Pancreas (tissue), 10 donors: ENCODE results near the gene PDLIM5. TPM values are rescaled to one million over a fixed set of nuclear protein-coding genes. Genes with fewer than 3 reads are reported as not detected.

ENCODE experiments used
- ATAC-seq, 4 donors: fragments of 200-7000 bp; cut with Tn5 transposase; one replicate each; pipeline versions ENCODE4 v1.8.0 to v1.9.1; 2020; ENCODE audit warnings: mild to moderate bottlenecking in 4 of 4, moderate library complexity in 4 of 4
- DNase-seq, 6 donors: peaks; one replicate each; pipeline ENCODE4 v3.0.0-alpha.2; 2020
- FAIRE-seq: peaks from 2 replicates; lab custom pipeline; 2012; peaks lifted over from hg19 to GRCh38; lab: Jason Lieb, UNC
- H3K27ac ChIP-seq, 4 donors: fragments of 200-600 bp; sonication (generic); 1 replicate in 3 of 4; 2 replicates in 1 of 4; pipeline versions ENCODE4 v1.5.0 to v1.8.0; 2020
- H3K27me3 ChIP-seq, 4 donors: fragments of 200-600 bp; one replicate each; pipeline ENCODE4 v1.8.0; 2021
- H3K36me3 ChIP-seq, 3 donors: fragments of 200-600 bp; sonication (generic) in 1 of 3; one replicate each; pipeline versions ENCODE4 v1.5.0 to v1.8.0; 2020 to 2021
- H3K4me1 ChIP-seq, 3 donors: fragments of 200-600 bp; one replicate each; pipeline ENCODE4 v1.8.0; 2021
- H3K4me3 ChIP-seq, 4 donors: fragments of 200-600 bp; sonication (generic) in 2 of 4; one replicate each; pipeline versions ENCODE4 v1.5.0 to v1.8.0; 2020 to 2021
- H3K9me3 ChIP-seq, 4 donors: fragments of 200-600 bp; one replicate each; pipeline ENCODE4 v1.8.0; 2021
- WGBS, 2 donors: extraction: QIAGEN DNeasy Blood & Tissue Kit; methylation state at CpG; one replicate each; pipeline ENCODE4 v1.1.7; 2013; 5-methylcytosine and 5-hydroxymethylcytosine counted together
- intact Hi-C, 3 donors: fragments of 100-400 bp; cut with DNase I; formaldehyde crosslinking; loops; one replicate each; pipeline versions ENCODE4 v1.11.1 to v1.14.2; 2022
- polyA plus RNA-seq, 2 donors: library from polyadenylated mRNA; stranded (reverse); fragments of 200-250 nt; gene quantifications; one replicate each; pipeline ENCODE4 v1.2.3, GENCODE V29; 2013
- total RNA-seq, 6 donors: library from RNA; stranded (reverse); fragmentation: NEBNext Ultra II Directional in 4 of 6; extraction: Animal tissue kit (Norgen Biotek cat#: 25700) in 4 of 6; gene quantifications; one replicate each; pipeline versions ENCODE4 v1.2.1 to v1.2.4, GENCODE V29; 2021 to 2023
- TF ChIP-seq, protein P1 (sequence below), 4 donors: fragments of 200-600 bp; sonication (generic) in 3 of 4; IDR thresholded peaks; one replicate each; pipeline versions ENCODE4 v1.5.0 to v1.8.0; 2021; ENCODE audit warnings: antibody characterized with exemption in 4 of 4
- donor health status: healthy with polysubstance abuse.
- donor health status: DM: no; HTN: no; CAD: no; lungs with moderate emphysema.
- donor health status: DM: no; HTN: no; CAD: no.
- donor health status: control.
- donor health status: control.
- donor health status: Bipolar disorder and iron deficiency.
- donor health status: DM: yes; HTN: yes; CAD: no.
- donor health status: DM: no; HTN: no; CAD: no.
- donor health status: DM: no; HTN: no; CAD: no.
- donor health status: DM: yes; HTN: yes; CAD: no.

PDLIM5 gene
- total and polyA plus RNA-seq, 8 donors: 13.2 to 99.0 (median 49.8) TPM

DNA sequence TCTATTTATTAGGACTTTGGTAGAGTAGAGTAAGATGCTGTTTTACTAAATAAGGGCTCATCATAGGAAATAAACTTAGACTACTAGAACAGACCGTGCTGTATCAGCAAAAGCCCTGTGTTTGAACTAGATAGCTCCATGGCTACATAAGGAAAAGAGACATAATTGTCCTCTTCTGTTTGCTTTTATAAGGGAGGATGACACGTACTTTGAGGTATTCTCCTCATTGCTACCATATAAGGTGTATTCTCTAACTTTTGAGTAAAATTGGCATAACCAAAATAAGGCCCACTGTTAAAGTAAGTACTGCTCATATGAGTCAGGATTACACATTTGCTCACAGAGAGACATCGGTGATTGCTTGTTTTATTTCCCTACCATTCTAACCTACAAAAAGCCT, 64.3 kb downstream of the PDLIM5 start:
- no peak overlapping the region for H3K4me3 ChIP-seq
- WGBS, 2 donors: 62 to 70% methylated on average over 3 of the region's 3 CpGs
- FAIRE-seq (no peak), ATAC-seq (peak in 3 of 4 donors; percentile 46 to 59 (median 51)), DNase-seq (no peak)
- TF ChIP-seq, protein P1, sequence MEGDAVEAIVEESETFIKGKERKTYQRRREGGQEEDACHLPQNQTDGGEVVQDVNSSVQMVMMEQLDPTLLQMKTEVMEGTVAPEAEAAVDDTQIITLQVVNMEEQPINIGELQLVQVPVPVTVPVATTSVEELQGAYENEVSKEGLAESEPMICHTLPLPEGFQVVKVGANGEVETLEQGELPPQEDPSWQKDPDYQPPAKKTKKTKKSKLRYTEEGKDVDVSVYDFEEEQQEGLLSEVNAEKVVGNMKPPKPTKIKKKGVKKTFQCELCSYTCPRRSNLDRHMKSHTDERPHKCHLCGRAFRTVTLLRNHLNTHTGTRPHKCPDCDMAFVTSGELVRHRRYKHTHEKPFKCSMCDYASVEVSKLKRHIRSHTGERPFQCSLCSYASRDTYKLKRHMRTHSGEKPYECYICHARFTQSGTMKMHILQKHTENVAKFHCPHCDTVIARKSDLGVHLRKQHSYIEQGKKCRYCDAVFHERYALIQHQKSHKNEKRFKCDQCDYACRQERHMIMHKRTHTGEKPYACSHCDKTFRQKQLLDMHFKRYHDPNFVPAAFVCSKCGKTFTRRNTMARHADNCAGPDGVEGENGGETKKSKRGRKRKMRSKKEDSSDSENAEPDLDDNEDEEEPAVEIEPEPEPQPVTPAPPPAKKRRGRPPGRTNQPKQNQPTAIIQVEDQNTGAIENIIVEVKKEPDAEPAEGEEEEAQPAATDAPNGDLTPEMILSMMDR (IDR thresholded peaks at IDR 0.05): no peak
- no peak overlapping the region for H3K27ac ChIP-seq
- H3K9me3 ChIP-seq: no peaks in the 10 kb centered on the region
- H3K4me1 ChIP-seq: peaks cover 8 to 35% (median 24%) of the 10 kb centered on the region in 3 donors
- no peaks in the 10 kb centered on the region for H3K36me3 ChIP-seq
- no peaks in the 10 kb centered on the region for H3K27me3 ChIP-seq
- intact Hi-C loops: no loop called here

DNA sequence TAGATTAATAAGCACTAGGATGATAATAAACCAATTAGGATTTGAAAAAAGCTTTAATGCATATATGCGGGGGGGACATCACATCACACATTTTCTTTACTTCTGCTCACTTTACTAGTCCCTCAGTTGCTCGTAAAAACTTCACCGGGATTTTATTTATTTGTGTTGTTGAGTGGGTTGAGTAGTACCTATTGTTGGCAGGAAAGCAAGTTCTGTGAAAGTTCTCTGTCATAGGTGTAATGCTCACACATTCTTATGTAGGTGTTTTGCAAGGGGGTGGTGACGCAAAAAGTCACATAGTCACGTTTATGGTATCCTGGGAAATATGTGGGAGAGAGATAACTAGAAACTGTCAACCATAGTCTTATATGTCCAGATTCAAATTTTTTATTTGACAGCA, 65.3 kb downstream of the PDLIM5 start:
- TF ChIP-seq, protein P1 (IDR thresholded peaks at IDR 0.05): no peak
- Histone ChIP-seq H3K4me1 (peaks cover 12 to 41% (median 30%) of the 10 kb centered on the region in 3 donors), H3K4me3 (no peak overlapping the region), H3K27ac (no peak overlapping the region), H3K36me3 (no peaks in the 10 kb centered on the region), H3K27me3 (no peaks in the 10 kb centered on the region), H3K9me3 (no peaks in the 10 kb centered on the region)
- DNase-seq (no peak), ATAC-seq (no peak), FAIRE-seq (no peak)
- intact Hi-C loops: no loop called here
- 85 to 88% methylated on average over 5 of the region's 5 CpGs for whole genome bisulfite sequencing, 2 donors

DNA sequence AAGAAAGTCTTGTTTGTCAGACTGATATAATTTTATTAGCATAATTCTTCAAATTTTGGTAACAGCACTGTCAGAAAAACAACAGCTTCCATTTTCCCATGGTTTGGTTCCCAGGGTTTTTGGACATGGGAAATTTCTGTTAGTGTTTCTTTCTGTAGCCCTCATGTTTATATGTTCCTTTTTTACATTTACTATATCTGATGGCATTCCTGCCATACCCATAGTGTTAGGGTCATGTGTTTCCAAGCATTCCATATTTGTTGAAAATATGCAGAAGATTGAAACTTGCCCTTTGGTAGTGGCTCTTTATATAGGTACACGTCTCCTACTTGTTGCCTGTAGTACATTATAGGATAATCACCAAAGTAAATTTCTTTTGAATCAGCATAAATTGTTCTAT, 65.8 kb downstream of the PDLIM5 start:
- Histone ChIP-seq H3K9me3 (no peaks in the 10 kb centered on the region), H3K4me3 (no peak overlapping the region), H3K36me3 (no peaks in the 10 kb centered on the region), H3K4me1 (peaks cover 14 to 45% (median 32%) of the 10 kb centered on the region in 3 donors), H3K27me3 (no peaks in the 10 kb centered on the region), H3K27ac (no peak overlapping the region)
- no peak for DNase-seq
- intact Hi-C loops: no loop called here
- TF ChIP-seq, protein P1 (IDR thresholded peaks at IDR 0.05): no peak
- 84 to 86% methylated on average over 1 of the region's 1 CpG for WGBS, 2 donors
- FAIRE-seq: no peak
- no peak for ATAC-seq

DNA sequence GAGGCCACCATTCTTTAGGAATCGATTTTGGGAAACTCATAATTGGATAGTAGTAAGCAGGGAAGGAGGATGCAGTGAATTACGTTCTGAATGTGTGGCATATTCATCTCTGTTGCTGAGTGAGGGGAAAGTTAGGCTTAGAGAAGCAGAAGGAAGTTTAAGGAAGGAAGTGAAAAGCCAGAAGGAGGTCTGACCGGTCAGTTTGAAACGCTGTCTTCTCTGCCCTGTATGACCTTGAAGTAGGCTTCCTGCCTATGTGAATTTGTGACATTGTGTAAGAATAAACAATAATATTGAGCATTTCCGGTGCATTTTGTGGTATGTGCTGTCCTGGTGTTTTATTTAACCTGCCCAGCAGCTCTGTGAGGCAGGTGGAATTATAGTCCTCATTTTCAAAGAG, 67.3 kb downstream of the PDLIM5 start:
- Histone ChIP-seq H3K36me3 (no peaks in the 10 kb centered on the region), H3K4me3 (no peak overlapping the region), H3K27ac (no peak overlapping the region), H3K4me1 (peaks cover 14 to 52% (median 32%) of the 10 kb centered on the region in 3 donors), H3K9me3 (no peaks in the 10 kb centered on the region), H3K27me3 (no peaks in the 10 kb centered on the region)
- TF ChIP-seq, protein P1 (IDR thresholded peaks at IDR 0.05): no peak
- FAIRE-seq: no peak
- intact Hi-C loops: no loop called here
- no peak for DNase-seq
- WGBS, 2 donors: 42 to 45% methylated on average over 5 of the region's 5 CpGs
- peak in 1 of 4 donors; percentile 14 for ATAC-seq

DNA sequence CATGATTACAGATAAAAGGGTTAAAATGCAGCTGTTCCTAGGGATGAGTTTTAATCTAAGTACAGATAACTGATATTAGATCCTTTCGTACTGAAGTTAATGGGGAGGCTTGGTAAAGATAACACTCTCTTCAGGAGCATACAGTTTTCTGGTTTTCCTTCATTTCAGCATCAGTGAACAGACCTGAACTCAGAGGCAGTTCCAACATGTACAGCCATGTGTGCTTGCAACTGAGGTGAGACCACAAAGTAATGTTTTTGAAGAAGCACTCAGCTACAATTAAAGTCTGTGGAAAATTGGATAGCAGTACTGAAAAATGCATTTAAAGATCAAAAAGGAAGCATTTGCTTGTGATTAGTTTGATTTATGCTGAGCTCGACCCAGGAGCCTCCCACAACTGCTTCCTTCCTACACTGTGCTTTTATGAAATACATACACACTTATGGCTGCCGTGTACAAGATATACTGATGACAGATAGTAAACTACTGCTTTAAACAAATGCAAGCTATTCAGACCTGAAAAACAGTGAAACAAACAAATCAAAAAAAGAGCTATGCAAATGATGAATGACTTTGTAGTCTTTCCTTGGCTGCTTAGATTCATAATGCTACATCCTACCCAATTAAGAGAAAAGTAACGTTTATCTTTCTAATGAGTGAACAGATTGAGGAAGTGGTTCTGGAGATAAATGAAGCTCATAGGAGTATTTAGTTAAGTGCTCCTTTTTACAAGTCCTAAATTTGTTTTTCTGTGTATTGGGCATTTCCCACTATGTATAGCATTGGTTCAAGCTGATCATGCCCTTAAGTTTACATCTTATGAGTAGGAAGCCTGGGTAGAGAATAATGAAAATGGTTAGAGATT, 68.4 kb downstream of the PDLIM5 start:
- WGBS, 2 donors: 54 to 59% methylated on average over 4 of the region's 4 CpGs

More for the DNA sequence above, 68.4 kb downstream of the PDLIM5 start:
- TF ChIP-seq, protein P1 (IDR thresholded peaks at IDR 0.05): no peak
- H3K27ac ChIP-seq: no peak overlapping the region
- peaks cover 10 to 47% (median 28%) of the 10 kb centered on the region in 3 donors for H3K4me1 ChIP-seq
- H3K36me3 ChIP-seq: no peaks in the 10 kb centered on the region
- ATAC-seq: peak in 2 of 4 donors; percentile 11 to 20
- H3K9me3 ChIP-seq: no peaks in the 10 kb centered on the region
- DNase-seq: no peak
- no peak for FAIRE-seq
- H3K27me3 ChIP-seq: no peaks in the 10 kb centered on the region
- no peak overlapping the region for H3K4me3 ChIP-seq
- intact Hi-C loops: loop anchor here in 1 of 3 donors (10.0 kb wide), 1 partner anchor 45 kb away; no protein-coding TSS in a partner anchor
